GM21447 (cell line): ENCODE results near the gene ISLR2.

Source experiments
- ATAC-seq: cut with Tn5 transposase; IDR thresholded peaks from one replicate; pipeline ENCODE4 v1.9.1; 2021; ENCODE audit not compliant: unreplicated experiment

ISLR2 gene

GRCh38 chr15:74128785-74129585 is 1.4 kb upstream of the ISLR2 start:
- ATAC-seq = no peak

- ATAC-seq = no peak
Observed at GRCh38 chr15:74129586-74130154, 716 bp upstream of the ISLR2 start.

- no peak for ATAC-seq
Observed at GRCh38 chr15:74130849-74131627, 652 bp downstream of the ISLR2 start.

GRCh38 chr15:74131628-74132413 is 1.4 kb downstream of the ISLR2 start:
- ATAC-seq = no peak

GRCh38 chr15:74132681-74133651 is 2.6 kb downstream of the ISLR2 start:
- no peak for ATAC-seq

- ATAC-seq = no peak
Observed at GRCh38 chr15:74133694-74134386, 3.5 kb downstream of the ISLR2 start.

- ATAC-seq = no peak
Observed at GRCh38 chr15:74134387-74135027, 4.1 kb downstream of the ISLR2 start.

- ATAC-seq = no peak
Observed at GRCh38 chr15:74135041-74135565, 4.7 kb downstream of the ISLR2 start.

GRCh38 chr15:74136540-74136813 is 6.1 kb downstream of the ISLR2 start:
- ATAC-seq = no peak

GRCh38 chr15:74136814-74137536 is 6.6 kb downstream of the ISLR2 start:
- ATAC-seq = no peak

GRCh38 chr15:74137537-74137894 is 7.1 kb downstream of the ISLR2 start:
- no peak for ATAC-seq

- no peak for ATAC-seq
Observed at GRCh38 chr15:74138642-74139041, 8.3 kb downstream of the ISLR2 start.

GRCh38 chr15:74141591-74141990 is 11.2 kb downstream of the ISLR2 start:
- ATAC-seq = no peak

GRCh38 chr15:74144153-74144775 is 13.9 kb downstream of the ISLR2 start:
- ATAC-seq = no peak

GRCh38 chr15:74146277-74146800 is 16.0 kb downstream of the ISLR2 start:
- no peak for ATAC-seq

- no peak for ATAC-seq
Observed at GRCh38 chr15:74147051-74147450, 16.7 kb downstream of the ISLR2 start.

- ATAC-seq = no peak
Observed at GRCh38 chr15:74155766-74156417, 25.5 kb downstream of the ISLR2 start.
